Ishikawa (cell line): Measurements from ENCODE around the gene PTTG1IP.

ENCODE experiments used
- CREB1 ChIP-seq: IDR thresholded peaks from 2 replicates; pipeline ENCODE4 v1.6.1; 2012; ENCODE audit warnings: low read depth
- EP300 ChIP-seq: IDR thresholded peaks from 2 replicates; pipeline ENCODE4 v1.6.1; 2012; ENCODE audit warnings: borderline replicate concordance
- FOXM1 ChIP-seq: IDR thresholded peaks from 2 replicates; pipeline ENCODE4 v1.6.1; 2012; ENCODE audit warnings: low read depth, borderline replicate concordance
- MAX ChIP-seq: IDR thresholded peaks from 2 replicates; pipeline ENCODE4 v1.6.1; 2012
- RAD21 ChIP-seq: IDR thresholded peaks from 2 replicates; pipeline ENCODE4 v1.6.1; 2012; ENCODE audit warnings: low read depth
- REST ChIP-seq: IDR thresholded peaks from 2 replicates; pipeline ENCODE4 v1.6.1; 2012; ENCODE audit warnings: low read depth, mild to moderate bottlenecking
- TCF12 ChIP-seq: IDR thresholded peaks from 2 replicates; pipeline ENCODE4 v1.6.1; 2012; ENCODE audit warnings: low read depth
- TEAD4 ChIP-seq: IDR thresholded peaks from 2 replicates; pipeline ENCODE4 v1.6.1; 2012
- USF1 ChIP-seq: IDR thresholded peaks from 2 replicates; pipeline ENCODE4 v1.6.1; 2012
- YY1 ChIP-seq: IDR thresholded peaks from 2 replicates; pipeline ENCODE4 v1.6.1; 2012; ENCODE audit warnings: low read depth

- TF ChIP-seq REST: no peak
- TF ChIP-seq TEAD4: no peak
- TF ChIP-seq CREB1: no peak
- TF ChIP-seq FOXM1: no peak
- no peak for TF ChIP-seq EP300
- no peak for TF ChIP-seq MAX
- no peak for TF ChIP-seq TCF12
- TF ChIP-seq RAD21: no peak
- TF ChIP-seq USF1: no peak
- TF ChIP-seq YY1: no peak
These were observed 22.4 kb upstream of the PTTG1IP start for GRCh38 chr21:44895859-44896258.
